Stimulated activated CD8-positive, alpha-beta memory T cell treated with anti-CD3 and anti-CD28 coated beads, Interleukin-4, amount 100 ng/mL, for 48 hours (primary cell): Measurements from ENCODE around the gene KCNH4.
A peak's percentile ranks its signal among the peaks of the same experiment; 100 is the strongest.

ENCODE experiments used
- DNase-seq: peaks from one replicate; pipeline ENCODE4 v3.0.0-alpha.2; 2020

Gene KCNH4

GRCh38 chr17:42135664-42136653, 45.0 kb downstream of the KCNH4 start:
- DNase-seq, result no peak

- no peak for DNase-seq
These were observed 45.8 kb downstream of the KCNH4 start for GRCh38 chr17:42135151-42135550.

- peak; percentile 53 for DNase-seq
These were observed 47.4 kb downstream of the KCNH4 start for GRCh38 chr17:42133461-42134041.

- peak; percentile 51 for DNase-seq
These were observed 48.0 kb downstream of the KCNH4 start for GRCh38 chr17:42132941-42133340.

GRCh38 chr17:42131981-42132432, 48.9 kb downstream of the KCNH4 start:
- no peak for DNase-seq

- no peak for DNase-seq
These were observed 49.7 kb downstream of the KCNH4 start for GRCh38 chr17:42131232-42131631.

- no peak for DNase-seq
These were observed 50.5 kb downstream of the KCNH4 start for GRCh38 chr17:42130310-42130936.

GRCh38 chr17:42129109-42129837, 51.7 kb downstream of the KCNH4 start:
- DNase-seq, result no peak

GRCh38 chr17:42127414-42127813, 53.5 kb downstream of the KCNH4 start:
- DNase-seq, result no peak

- no peak for DNase-seq
These were observed 54.1 kb downstream of the KCNH4 start for GRCh38 chr17:42126836-42127235.

- no peak for DNase-seq
These were observed 55.4 kb downstream of the KCNH4 start for GRCh38 chr17:42125565-42125964.

- no peak for DNase-seq
These were observed 56.7 kb downstream of the KCNH4 start for GRCh38 chr17:42124256-42124655.

GRCh38 chr17:42122371-42123303, 58.3 kb downstream of the KCNH4 start, which contains the start of gene HSPB9:
TSS of gene HSPB9 (plus strand) at chr17:42122804. CDS start at chr17:42122851, 47 bp downstream.
- DNase-seq, result no peak

- peak; percentile 85 for DNase-seq
These were observed 59.9 kb downstream of the KCNH4 start, which contains the start of gene KAT2A for GRCh38 chr17:42120770-42121769. TSS of gene KAT2A (minus strand) at chr17:42121367. CDS start at chr17:42121304, 63 bp downstream.

- DNase-seq, result no peak
These were observed 60.7 kb downstream of the KCNH4 start for GRCh38 chr17:42120161-42120769.

GRCh38 chr17:42119301-42119700, 61.6 kb downstream of the KCNH4 start:
- no peak for DNase-seq

GRCh38 chr17:42118545-42118944, 62.4 kb downstream of the KCNH4 start:
- peak; percentile 60 for DNase-seq

- no peak for DNase-seq
These were observed 62.8 kb downstream of the KCNH4 start for GRCh38 chr17:42118126-42118510.

GRCh38 chr17:42117397-42118125, 63.4 kb downstream of the KCNH4 start:
- no peak for DNase-seq
